ENCODE results near the gene MAMLD1.

The MAMLD1 gene

GRCh38 chrX:150324035-150324728, 38.9 kb upstream of the MAMLD1 start:
- Histone ChIP-seq H3K56ac (ENCODE audit: low read length) (no peak overlapping the region), H3K18ac (ENCODE audit: low read length) (no peak overlapping the region), H3K4me2 (ENCODE audit: low read length) (no peak overlapping the region), H4K8ac (ENCODE audit: low read depth, low read length) (no peak overlapping the region), H3K4ac (ENCODE audit: low read depth, low read length) (no peak overlapping the region), H3K36me3 (ENCODE audit: control insufficient read depth, insufficient read depth, low read length) (no peaks in the 10 kb centered on the region), H2BK15ac (replicated peaks; ENCODE audit: low read depth) (no peak overlapping the region), H3K9ac (ENCODE audit: low read length) (no peak overlapping the region), H3K4me3 (ENCODE audit: low read length) (no peak overlapping the region), H3K27me3 (ENCODE audit: insufficient read depth, low read length, poor library complexity) (no peaks in the 10 kb centered on the region), H3K27ac (ENCODE audit: low read depth, low read length) (no peak overlapping the region), H3K23ac (ENCODE audit: low read length) (no peak overlapping the region), H2BK120ac (ENCODE audit: low read depth, low read length) (no peak overlapping the region), H4K5ac (ENCODE audit: low read length) (no peak overlapping the region), H2AK5ac (ENCODE audit: low read length) (no peak overlapping the region), H3K4me1 (ENCODE audit: control insufficient read depth, low read depth, low read length) (no peaks in the 10 kb centered on the region), H3K79me2 (ENCODE audit: control insufficient read depth, insufficient read depth, low read length) (no peaks in the 10 kb centered on the region), H3K79me1 (ENCODE audit: low read length) (no peaks in the 10 kb centered on the region), H2BK5ac (ENCODE audit: low read length) (no peak overlapping the region)
- DNase-seq, result peak; percentile 48
- no CpG with 5 or more reads among the region's 4 CpGs for WGBS (ENCODE audit: extremely low coverage, insufficient coverage, low lambda C conversion rate)

DNA sequence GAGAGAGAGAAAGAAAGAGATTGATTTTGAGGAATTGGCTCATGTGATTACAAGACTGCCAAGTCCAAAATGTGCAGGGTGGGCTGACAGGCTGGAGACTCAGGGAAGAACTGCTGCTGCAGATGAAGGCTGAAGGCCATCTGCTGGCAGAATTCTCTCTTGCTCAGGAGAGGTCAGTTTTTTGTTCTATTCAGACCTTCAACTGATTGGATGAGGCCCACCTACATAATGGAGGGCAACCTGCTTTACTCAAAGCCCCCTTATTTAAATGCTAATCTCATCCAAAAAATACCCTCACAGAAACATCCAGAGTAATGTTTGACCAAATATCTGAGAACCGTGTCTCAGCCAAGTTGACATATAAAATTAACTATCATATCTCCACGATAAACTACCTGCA, 38.2 kb upstream of the MAMLD1 start:
- Histone ChIP-seq H3K18ac (ENCODE audit: low read length) (no peak overlapping the region), H3K27ac (ENCODE audit: low read depth, low read length) (no peak overlapping the region), H2AK5ac (ENCODE audit: low read length) (no peak overlapping the region)

GRCh38 chrX:150326541-150327247, 36.4 kb upstream of the MAMLD1 start:
- Histone ChIP-seq H3K79me2 (ENCODE audit: control insufficient read depth, insufficient read depth, low read length) (no peaks in the 10 kb centered on the region), H3K56ac (ENCODE audit: low read length) (no peak overlapping the region), H2BK15ac (replicated peaks; ENCODE audit: low read depth) (no peak overlapping the region), H3K9ac (ENCODE audit: low read length) (no peak overlapping the region), H3K79me1 (ENCODE audit: low read length) (no peaks in the 10 kb centered on the region), H2BK120ac (ENCODE audit: low read depth, low read length) (no peak overlapping the region), H3K4ac (ENCODE audit: low read depth, low read length) (no peak overlapping the region), H3K27ac (ENCODE audit: low read depth, low read length) (no peak overlapping the region), H4K5ac (ENCODE audit: low read length) (no peak overlapping the region), H3K27me3 (ENCODE audit: insufficient read depth, low read length, poor library complexity) (no peaks in the 10 kb centered on the region), H2BK5ac (ENCODE audit: low read length) (no peak overlapping the region), H3K4me3 (ENCODE audit: low read length) (no peak overlapping the region), H3K4me1 (ENCODE audit: control insufficient read depth, low read depth, low read length) (no peaks in the 10 kb centered on the region), H2AK5ac (ENCODE audit: low read length) (no peak overlapping the region), H3K4me2 (ENCODE audit: low read length) (no peak overlapping the region), H3K18ac (ENCODE audit: low read length) (no peak overlapping the region), H3K36me3 (ENCODE audit: control insufficient read depth, insufficient read depth, low read length) (no peaks in the 10 kb centered on the region), H3K23ac (ENCODE audit: low read length) (no peak overlapping the region), H4K8ac (ENCODE audit: low read depth, low read length) (no peak overlapping the region)
- DNase-seq, result no peak
- WGBS (ENCODE audit: extremely low coverage, insufficient coverage, low lambda C conversion rate), result no CpG with 5 or more reads among the region's 7 CpGs

More for the DNA sequence above, 38.2 kb upstream of the MAMLD1 start:
- H3K4me2 ChIP-seq (ENCODE audit: low read length), result no peak overlapping the region
- no peak overlapping the region for H3K4me3 ChIP-seq (ENCODE audit: low read length)
- H3K79me2 ChIP-seq (ENCODE audit: control insufficient read depth, insufficient read depth, low read length), result no peaks in the 10 kb centered on the region
- H3K56ac ChIP-seq (ENCODE audit: low read length), result no peak overlapping the region
- DNase-seq, result no peak
- no peak overlapping the region for H3K23ac ChIP-seq (ENCODE audit: low read length)
- H3K4ac ChIP-seq (ENCODE audit: low read depth, low read length), result no peak overlapping the region
- no peaks in the 10 kb centered on the region for H3K36me3 ChIP-seq (ENCODE audit: control insufficient read depth, insufficient read depth, low read length)
- H3K4me1 ChIP-seq (ENCODE audit: control insufficient read depth, low read depth, low read length), result no peaks in the 10 kb centered on the region
- WGBS (ENCODE audit: extremely low coverage, insufficient coverage, low lambda C conversion rate), result no CpG with 5 or more reads among the region's 2 CpGs
- no peak overlapping the region for H2BK15ac ChIP-seq (replicated peaks; ENCODE audit: low read depth)
- no peak overlapping the region for H2BK120ac ChIP-seq (ENCODE audit: low read depth, low read length)
- H3K9ac ChIP-seq (ENCODE audit: low read length), result no peak overlapping the region
- H2BK5ac ChIP-seq (ENCODE audit: low read length), result no peak overlapping the region
- H3K79me1 ChIP-seq (ENCODE audit: low read length), result no peaks in the 10 kb centered on the region
- H3K27me3 ChIP-seq (ENCODE audit: insufficient read depth, low read length, poor library complexity), result no peaks in the 10 kb centered on the region
- H4K8ac ChIP-seq (ENCODE audit: low read depth, low read length), result no peak overlapping the region
- H4K5ac ChIP-seq (ENCODE audit: low read length), result no peak overlapping the region

DNA sequence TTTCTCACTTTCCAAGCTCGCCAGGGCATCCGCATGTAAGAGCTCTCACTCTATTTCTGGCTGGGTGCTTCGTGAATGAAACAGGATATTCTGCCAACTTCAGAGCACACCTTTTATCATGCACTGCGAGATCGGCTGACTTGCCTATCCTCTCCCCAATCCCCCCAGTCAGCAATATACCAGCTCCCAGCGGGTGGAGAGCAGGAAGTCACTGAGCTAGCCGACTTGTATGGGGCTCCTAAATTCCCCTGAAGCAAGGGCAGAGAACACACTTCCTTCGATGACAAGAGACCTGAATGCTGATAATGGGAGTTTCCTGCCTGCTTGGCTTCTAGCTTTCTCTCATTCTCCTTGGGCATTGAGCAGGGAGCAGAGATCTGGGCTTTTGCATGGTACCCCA, 33.8 kb upstream of the MAMLD1 start:
- Histone ChIP-seq H3K9ac (ENCODE audit: low read length) (no peak overlapping the region), H2BK5ac (ENCODE audit: low read length) (no peak overlapping the region), H3K79me1 (ENCODE audit: low read length) (no peaks in the 10 kb centered on the region), H3K4me1 (ENCODE audit: control insufficient read depth, low read depth, low read length) (no peaks in the 10 kb centered on the region), H3K36me3 (ENCODE audit: control insufficient read depth, insufficient read depth, low read length) (no peaks in the 10 kb centered on the region), H4K8ac (ENCODE audit: low read depth, low read length) (no peak overlapping the region), H3K79me2 (ENCODE audit: control insufficient read depth, insufficient read depth, low read length) (no peaks in the 10 kb centered on the region), H2BK15ac (replicated peaks; ENCODE audit: low read depth) (no peak overlapping the region), H3K4ac (ENCODE audit: low read depth, low read length) (no peak overlapping the region), H2AK5ac (ENCODE audit: low read length) (no peak overlapping the region), H3K27me3 (ENCODE audit: insufficient read depth, low read length, poor library complexity) (no peaks in the 10 kb centered on the region), H3K4me3 (ENCODE audit: low read length) (no peak overlapping the region), H3K18ac (ENCODE audit: low read length) (no peak overlapping the region), H3K56ac (ENCODE audit: low read length) (peak overlapping the region; percentile 34), H4K5ac (ENCODE audit: low read length) (no peak overlapping the region), H2BK120ac (ENCODE audit: low read depth, low read length) (no peak overlapping the region), H3K23ac (ENCODE audit: low read length) (no peak overlapping the region), H3K4me2 (ENCODE audit: low read length) (no peak overlapping the region), H3K27ac (ENCODE audit: low read depth, low read length) (no peak overlapping the region)
- WGBS (ENCODE audit: extremely low coverage, insufficient coverage, low lambda C conversion rate), result no CpG with 5 or more reads among the region's 8 CpGs
- peak; percentile 40 for DNase-seq

- Histone ChIP-seq H2BK15ac (replicated peaks; ENCODE audit: low read depth) (no peak overlapping the region), H4K5ac (ENCODE audit: low read length) (no peak overlapping the region), H3K4me3 (ENCODE audit: low read length) (no peak overlapping the region), H3K27ac (ENCODE audit: low read depth, low read length) (no peak overlapping the region), H3K79me2 (ENCODE audit: control insufficient read depth, insufficient read depth, low read length) (no peaks in the 10 kb centered on the region), H3K36me3 (ENCODE audit: control insufficient read depth, insufficient read depth, low read length) (no peaks in the 10 kb centered on the region), H3K79me1 (ENCODE audit: low read length) (no peaks in the 10 kb centered on the region), H3K27me3 (ENCODE audit: insufficient read depth, low read length, poor library complexity) (no peaks in the 10 kb centered on the region), H2BK120ac (ENCODE audit: low read depth, low read length) (no peak overlapping the region), H3K4ac (ENCODE audit: low read depth, low read length) (no peak overlapping the region), H2BK5ac (ENCODE audit: low read length) (no peak overlapping the region), H3K4me1 (ENCODE audit: control insufficient read depth, low read depth, low read length) (no peaks in the 10 kb centered on the region), H3K18ac (ENCODE audit: low read length) (no peak overlapping the region), H3K9ac (ENCODE audit: low read length) (no peak overlapping the region), H2AK5ac (ENCODE audit: low read length) (no peak overlapping the region), H3K4me2 (ENCODE audit: low read length) (no peak overlapping the region), H4K8ac (ENCODE audit: low read depth, low read length) (no peak overlapping the region), H3K23ac (ENCODE audit: low read length) (no peak overlapping the region), H3K56ac (ENCODE audit: low read length) (no peak overlapping the region)
- WGBS (ENCODE audit: extremely low coverage, insufficient coverage, low lambda C conversion rate), result no CpG with 5 or more reads among the region's 2 CpGs
- no peak for DNase-seq
Observed at GRCh38 chrX:150329868-150330267, 33.2 kb upstream of the MAMLD1 start.

Measured in mesendoderm (in vitro differentiated cells).